SU-DHL-6 (cell line): ENCODE data around the gene P2RY14.

ENCODE experiments used
- H2AFZ ChIP-seq: fragments of 200-600 bp; sonication (generic); 2 replicates; pipeline ENCODE4 v1.6.1; 2014; ENCODE audit warnings: low read depth, mild to moderate bottlenecking, moderate library complexity, mixed read lengths, antibody characterized with exemption, low read length; ENCODE audit not compliant: severe bottlenecking
- H3F3A ChIP-seq: fragments of 200-600 bp; shearing (Covaris generic); 2 replicates; pipeline ENCODE4 v1.6.0; 2016; ENCODE audit warnings: antibody characterized with exemption, mild to moderate bottlenecking; ENCODE audit not compliant: insufficient read depth
- H3K27ac ChIP-seq: fragments of 200-600 bp; sonication (generic); 2 replicates; pipeline ENCODE4 v1.5.1; 2016; ENCODE audit warnings: low read depth, mild to moderate bottlenecking, low read length, moderate library complexity, mixed read lengths
- H3K27me3 ChIP-seq: fragments of 200-600 bp; sonication (generic), shearing (Covaris generic); 2 replicates; pipeline ENCODE4 v1.6.0; 2014; ENCODE audit warnings: mild to moderate bottlenecking, low read length
- H3K36me3 ChIP-seq: fragments of 200-600 bp; sonication (generic); 2 replicates; pipeline ENCODE4 v1.6.1; 2014; ENCODE audit warnings: mild to moderate bottlenecking, low read length, mixed read lengths
- H3K4me2 ChIP-seq: fragments of 300-600, 200-600 bp; shearing (Covaris generic), sonication (generic); 2 replicates; pipeline ENCODE4 v1.6.0; 2014; ENCODE audit warnings: low read length, low read depth, mild to moderate bottlenecking; ENCODE audit not compliant: poor library complexity, severe bottlenecking
- H3K4me3 ChIP-seq: fragments of 200-600 bp; sonication (generic); 2 replicates; pipeline ENCODE4 v1.5.1; 2014; ENCODE audit warnings: antibody characterized with exemption, low read length, mild to moderate bottlenecking, mixed read lengths; ENCODE audit not compliant: insufficient read depth, poor library complexity, severe bottlenecking
- H3K79me2 ChIP-seq: fragments of 200-600 bp; sonication (generic); 2 replicates; pipeline ENCODE4 v1.6.1; 2014; ENCODE audit warnings: mild to moderate bottlenecking, low read length, moderate library complexity; ENCODE audit not compliant: insufficient read depth
- H3K9ac ChIP-seq: fragments of 200-600 bp; sonication (generic); 2 replicates; pipeline ENCODE4 v1.7.0; 2014; ENCODE audit warnings: mild to moderate bottlenecking, low read length
- H3K9me2 ChIP-seq: fragments of 200-600 bp; sonication (generic); replicated peaks from 2 replicates; pipeline ENCODE4 v1.6.1; 2014; ENCODE audit warnings: low read length; ENCODE audit not compliant: insufficient read depth
- H3K9me3 ChIP-seq: fragments of 200-600 bp; sonication (generic); 2 replicates; pipeline ENCODE4 v1.6.1; 2014; ENCODE audit warnings: low read length, mixed read lengths; ENCODE audit not compliant: insufficient read depth
- H4K20me1 ChIP-seq: fragments of 200-600 bp; sonication (generic); 2 replicates; pipeline ENCODE4 v1.6.1; 2014; ENCODE audit warnings: low read depth, mild to moderate bottlenecking, antibody characterized with exemption, low read length, moderate library complexity, mixed read lengths
- EZH2phosphoT487 ChIP-seq: fragments of 200-600 bp; sonication (generic), shearing (Covaris generic); conservative IDR thresholded peaks from 2 replicates; pipeline ENCODE4 v1.6.1; 2018; ENCODE audit warnings: mild to moderate bottlenecking, antibody characterized with exemption, low read length, moderate library complexity, mixed read lengths
- TF ChIP-seq, protein P1 (sequence below): fragments of 200-600 bp; sonication (generic); IDR thresholded peaks from one replicate; pipeline ENCODE4 v1.5.1; 2017; ENCODE audit warnings: antibody characterized with exemption, mild to moderate bottlenecking, low read length, moderate library complexity; ENCODE audit not compliant: insufficient read depth, poor library complexity, severe bottlenecking

The P2RY14 gene

DNA sequence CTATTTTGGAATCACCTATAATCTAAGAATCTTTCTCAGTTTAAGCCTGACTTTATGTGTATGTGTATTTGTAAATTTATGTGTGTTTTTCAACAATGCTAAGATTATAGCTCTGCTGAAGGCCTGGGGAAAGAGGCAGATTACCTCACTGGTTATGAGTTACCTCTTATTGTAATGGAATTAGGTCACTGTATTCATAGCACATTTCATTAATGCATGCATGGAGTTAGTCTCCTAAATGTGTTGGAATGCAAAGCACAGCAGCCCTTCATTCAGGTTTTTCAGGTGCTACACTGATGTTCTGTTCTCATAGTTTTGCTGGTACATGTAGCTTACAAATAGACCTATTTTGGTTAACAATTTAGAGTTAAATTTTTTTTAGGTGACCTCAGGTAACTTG lies 28.8 kb upstream of the P2RY14 start:
- Histone ChIP-seq H2AFZ (no peak overlapping the region), H3K9me2 (no peaks in the 10 kb centered on the region), H4K20me1 (no peaks in the 10 kb centered on the region), H3K4me3 (no peak overlapping the region), H3K27me3 (no peaks in the 10 kb centered on the region), H3K9ac (no peak overlapping the region), H3F3A (no peaks in the 10 kb centered on the region), H3K79me2 (no peaks in the 10 kb centered on the region), H3K36me3 (no peaks in the 10 kb centered on the region), H3K27ac (no peak overlapping the region), H3K4me2 (no peak overlapping the region), H3K9me3 (no peaks in the 10 kb centered on the region)
- TF ChIP-seq, protein P1, sequence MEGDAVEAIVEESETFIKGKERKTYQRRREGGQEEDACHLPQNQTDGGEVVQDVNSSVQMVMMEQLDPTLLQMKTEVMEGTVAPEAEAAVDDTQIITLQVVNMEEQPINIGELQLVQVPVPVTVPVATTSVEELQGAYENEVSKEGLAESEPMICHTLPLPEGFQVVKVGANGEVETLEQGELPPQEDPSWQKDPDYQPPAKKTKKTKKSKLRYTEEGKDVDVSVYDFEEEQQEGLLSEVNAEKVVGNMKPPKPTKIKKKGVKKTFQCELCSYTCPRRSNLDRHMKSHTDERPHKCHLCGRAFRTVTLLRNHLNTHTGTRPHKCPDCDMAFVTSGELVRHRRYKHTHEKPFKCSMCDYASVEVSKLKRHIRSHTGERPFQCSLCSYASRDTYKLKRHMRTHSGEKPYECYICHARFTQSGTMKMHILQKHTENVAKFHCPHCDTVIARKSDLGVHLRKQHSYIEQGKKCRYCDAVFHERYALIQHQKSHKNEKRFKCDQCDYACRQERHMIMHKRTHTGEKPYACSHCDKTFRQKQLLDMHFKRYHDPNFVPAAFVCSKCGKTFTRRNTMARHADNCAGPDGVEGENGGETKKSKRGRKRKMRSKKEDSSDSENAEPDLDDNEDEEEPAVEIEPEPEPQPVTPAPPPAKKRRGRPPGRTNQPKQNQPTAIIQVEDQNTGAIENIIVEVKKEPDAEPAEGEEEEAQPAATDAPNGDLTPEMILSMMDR: no peak
- TF ChIP-seq EZH2phosphoT487: no peak

DNA sequence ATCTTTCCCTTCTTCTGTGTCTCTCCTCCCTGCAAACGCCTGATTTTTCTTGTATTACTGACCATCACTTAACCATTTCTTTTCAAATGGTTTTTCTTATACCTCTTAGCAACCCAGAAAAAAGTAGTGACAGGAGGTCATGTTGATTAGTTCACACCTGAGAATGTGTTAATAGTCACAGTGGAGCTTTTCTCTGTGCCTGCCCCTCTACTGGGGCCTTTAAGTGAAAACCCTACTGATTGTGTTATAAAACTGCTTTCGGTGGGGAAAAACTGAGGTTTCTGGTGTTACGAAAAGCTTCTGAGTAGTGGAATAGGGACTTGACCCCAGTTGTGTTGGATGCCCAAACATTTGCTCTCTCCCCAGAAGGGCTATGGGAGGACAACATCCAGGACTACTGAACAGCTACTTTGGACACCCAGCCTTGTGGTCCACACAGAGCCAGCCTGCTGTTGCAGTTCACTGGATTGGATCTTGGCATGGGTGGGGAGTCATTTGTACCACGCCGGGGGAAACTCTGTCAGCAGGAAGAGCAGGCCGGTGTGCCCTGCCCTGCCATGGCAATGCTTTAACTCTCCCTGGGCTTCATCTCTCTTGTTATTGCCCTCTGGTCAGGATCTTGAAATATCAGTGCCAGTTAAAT lies 27.9 kb upstream of the P2RY14 start:
- H3K4me2 ChIP-seq: no peak overlapping the region
- no peak overlapping the region for H3K27ac ChIP-seq
- H3K9me3 ChIP-seq: no peaks in the 10 kb centered on the region
- H3F3A ChIP-seq: no peaks in the 10 kb centered on the region
- H3K79me2 ChIP-seq: no peaks in the 10 kb centered on the region
- no peak overlapping the region for H3K4me3 ChIP-seq
- no peaks in the 10 kb centered on the region for H3K27me3 ChIP-seq
- no peaks in the 10 kb centered on the region for H4K20me1 ChIP-seq
- H3K36me3 ChIP-seq: no peaks in the 10 kb centered on the region
- H3K9ac ChIP-seq: no peak overlapping the region
- H2AFZ ChIP-seq: no peak overlapping the region
- H3K9me2 ChIP-seq: no peaks in the 10 kb centered on the region
- TF ChIP-seq EZH2phosphoT487: no peak
- TF ChIP-seq, protein P1: no peak

DNA sequence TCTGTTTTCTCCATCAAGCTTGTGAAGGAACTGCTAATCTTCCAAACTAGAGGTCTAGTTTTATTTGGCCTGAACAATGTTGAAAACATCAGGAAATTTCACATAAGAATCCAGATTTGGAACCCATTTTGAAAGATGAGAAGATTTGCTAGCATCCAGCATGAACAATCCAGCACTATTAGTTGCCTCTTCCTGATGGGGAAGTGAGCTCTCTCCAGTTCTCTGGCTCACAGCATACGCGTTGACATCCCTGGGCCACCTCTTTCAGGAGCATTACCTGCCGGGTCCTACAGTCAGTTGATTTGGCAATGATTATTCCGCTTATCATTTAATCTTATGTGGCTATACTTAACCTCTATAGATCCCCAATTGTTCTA lies 27.4 kb upstream of the P2RY14 start:
- Histone ChIP-seq H3K4me3 (no peak overlapping the region), H3K9me2 (no peaks in the 10 kb centered on the region), H3K9ac (no peak overlapping the region), H3K79me2 (no peaks in the 10 kb centered on the region), H3K4me2 (no peak overlapping the region), H3K27me3 (no peaks in the 10 kb centered on the region), H3K27ac (no peak overlapping the region), H2AFZ (no peak overlapping the region), H3K36me3 (no peaks in the 10 kb centered on the region), H3K9me3 (no peaks in the 10 kb centered on the region), H3F3A (no peaks in the 10 kb centered on the region), H4K20me1 (no peaks in the 10 kb centered on the region)
- TF ChIP-seq, protein P1: no peak
- TF ChIP-seq EZH2phosphoT487: no peak
